Liver (tissue), 9 donors: ENCODE measurements around the gene NLGN3. TPM values are rescaled to one million over a fixed set of nuclear protein-coding genes. Genes with fewer than 3 reads are reported as not detected.

Experiments
- DNase-seq: peaks from one replicate; pipeline ENCODE4 v3.0.0-alpha.2; 2017; ENCODE audit warnings: low spot score
- H3K27ac ChIP-seq, 2 donors: one replicate each; pipeline ENCODE4 v1.7.0; 2013; ENCODE audit warnings: inconsistent platforms in 2 of 2, low read length in 2 of 2, control low read depth in 1 of 2, low read depth in 1 of 2, mild to moderate bottlenecking in 1 of 2
- H3K27me3 ChIP-seq, 4 donors: one replicate each; pipeline versions ENCODE4 v1.6.1 to v1.7.0; 2013; ENCODE audit warnings: low read length in 3 of 4, inconsistent platforms in 1 of 4, mild to moderate bottlenecking in 1 of 4, moderate library complexity in 1 of 4; ENCODE audit not compliant: control insufficient read depth in 4 of 4, insufficient read depth in 4 of 4
- H3K36me3 ChIP-seq, 4 donors: one replicate each; pipeline versions ENCODE4 v1.6.1 to v1.7.0; 2013; ENCODE audit warnings: low read length in 3 of 4, mild to moderate bottlenecking in 3 of 4, low read depth in 1 of 4, moderate library complexity in 1 of 4; ENCODE audit not compliant: control insufficient read depth in 4 of 4, insufficient read depth in 3 of 4
- H3K4me1 ChIP-seq, 4 donors: one replicate each; pipeline versions ENCODE4 v1.6.1 to v1.7.0; 2013; ENCODE audit warnings: low read length in 3 of 4, mild to moderate bottlenecking in 3 of 4, moderate library complexity in 1 of 4; ENCODE audit not compliant: control insufficient read depth in 4 of 4, insufficient read depth in 4 of 4
- H3K4me3 ChIP-seq, 3 donors: one replicate each; pipeline versions ENCODE4 v1.6.1 to v1.7.0; 2013; ENCODE audit warnings: low read length in 3 of 3, control low read depth in 1 of 3, low read depth in 1 of 3, mild to moderate bottlenecking in 1 of 3
- H3K9ac ChIP-seq, 2 donors: one replicate each; pipeline ENCODE4 v1.7.0; 2013; ENCODE audit warnings: low read length in 2 of 2, mild to moderate bottlenecking in 2 of 2, moderate library complexity in 2 of 2, control low read depth in 1 of 2, low read depth in 1 of 2
- H3K9me3 ChIP-seq, 4 donors: one replicate each; pipeline versions ENCODE4 v1.6.1 to v1.7.0; 2013; ENCODE audit warnings: low read length in 3 of 4; ENCODE audit not compliant: control insufficient read depth in 4 of 4
- ATF3 ChIP-seq: IDR thresholded peaks from 2 replicates; pipeline ENCODE4 v1.6.1; 2016; ENCODE audit warnings: antibody characterized with exemption
- CTCF ChIP-seq: fragments of 150-350 bp; IDR thresholded peaks from 2 replicates; pipeline ENCODE4 v1.5.1; 2017; ENCODE audit warnings: improper control_type of control experiment, low read depth, low read length; ENCODE audit not compliant: missing input control
- EGR1 ChIP-seq, 2 donors: IDR thresholded peaks; 2 replicates each; pipeline ENCODE4 v1.6.1; 2016 to 2018; ENCODE audit warnings: antibody characterized with exemption in 2 of 2, low read depth in 2 of 2
- FOXA1 ChIP-seq: IDR thresholded peaks from 2 replicates; pipeline ENCODE4 v1.6.1; 2016; ENCODE audit warnings: antibody characterized with exemption
- FOXA2 ChIP-seq: IDR thresholded peaks from 2 replicates; pipeline ENCODE4 v1.6.1; 2016; ENCODE audit warnings: antibody characterized with exemption
- GABPA ChIP-seq, 2 donors: IDR thresholded peaks in 1 of 2; conservative IDR thresholded peaks in 1 of 2; 2 replicates each; pipeline ENCODE4 v1.6.1; 2016; ENCODE audit warnings: antibody characterized with exemption in 2 of 2, mild to moderate bottlenecking in 1 of 2, moderate library complexity in 1 of 2
- HNF4A ChIP-seq, 2 donors: conservative IDR thresholded peaks; 2 replicates each; pipeline ENCODE4 v1.6.1; 2016; ENCODE audit warnings: antibody characterized with exemption in 2 of 2, mild to moderate bottlenecking in 2 of 2
- HNF4G ChIP-seq: IDR thresholded peaks from 2 replicates; pipeline ENCODE4 v1.6.1; 2016; ENCODE audit warnings: antibody characterized with exemption
- JUND ChIP-seq, 2 donors: IDR thresholded peaks; 2 replicates each; pipeline ENCODE4 v1.6.1; 2016; ENCODE audit warnings: antibody characterized with exemption in 2 of 2
- MAX ChIP-seq: IDR thresholded peaks from 2 replicates; pipeline ENCODE4 v1.6.1; 2016; ENCODE audit warnings: antibody characterized with exemption
- NR2F2 ChIP-seq: IDR thresholded peaks from 2 replicates; pipeline ENCODE4 v1.6.1; 2016; ENCODE audit warnings: antibody characterized with exemption
- RAD21 ChIP-seq, 2 donors: IDR thresholded peaks; 2 replicates each; pipeline ENCODE4 v1.6.1; 2016; ENCODE audit warnings: antibody characterized with exemption in 2 of 2, mild to moderate bottlenecking in 2 of 2
- RXRA ChIP-seq, 2 donors: IDR thresholded peaks; 2 replicates each; pipeline ENCODE4 v1.6.1; 2017 to 2018; ENCODE audit warnings: antibody characterized with exemption in 2 of 2, mild to moderate bottlenecking in 1 of 2
- SP1 ChIP-seq: IDR thresholded peaks from 2 replicates; pipeline ENCODE4 v1.6.1; 2018; ENCODE audit warnings: antibody characterized with exemption, mild to moderate bottlenecking
- TAF1 ChIP-seq: conservative IDR thresholded peaks from 2 replicates; pipeline ENCODE4 v1.6.1; 2016; ENCODE audit warnings: antibody characterized with exemption, mild to moderate bottlenecking
- YY1 ChIP-seq: IDR thresholded peaks from 2 replicates; pipeline ENCODE4 v1.6.1; 2016; ENCODE audit warnings: antibody characterized with exemption, mild to moderate bottlenecking
- WGBS: extraction: QIAGEN DNeasy Blood & Tissue Kit; methylation state at CpG from one replicate; pipeline ENCODE4 v1.1.7; 2013; 5-methylcytosine and 5-hydroxymethylcytosine counted together
- polyA plus RNA-seq, 2 donors: library from polyadenylated mRNA; stranded (reverse) in 1 of 2; unstranded in 1 of 2; fragments of 200-250 nt in 1 of 2; fragments of >200 nt in 1 of 2; fragmentation: Nextera tagmentation in 1 of 2; extraction: Ambion mirVana in 1 of 2; gene quantifications; one replicate each; pipeline versions ENCODE4 v1.2.1 to v1.2.3, GENCODE V29; 2013 to 2015
- total RNA-seq, 2 donors: library from RNA; depleted of rRNA; stranded (reverse); fragments of >200 nt; gene quantifications; one replicate each; pipeline ENCODE4 v1.2.3, GENCODE V29; 2014
- TF ChIP-seq, protein P1 (sequence below): IDR thresholded peaks from 2 replicates; pipeline ENCODE4 v1.6.1; 2016; ENCODE audit warnings: antibody characterized with exemption
- donor health status: healthy.
- donor health status: healthy.
- donor health status: healthy.
- donor health status: healthy.
- donor health status: healthy.

The NLGN3 gene
- total and polyA plus RNA-seq, 4 donors = 0.11 to 0.23 (median 0.15) TPM

DNA sequence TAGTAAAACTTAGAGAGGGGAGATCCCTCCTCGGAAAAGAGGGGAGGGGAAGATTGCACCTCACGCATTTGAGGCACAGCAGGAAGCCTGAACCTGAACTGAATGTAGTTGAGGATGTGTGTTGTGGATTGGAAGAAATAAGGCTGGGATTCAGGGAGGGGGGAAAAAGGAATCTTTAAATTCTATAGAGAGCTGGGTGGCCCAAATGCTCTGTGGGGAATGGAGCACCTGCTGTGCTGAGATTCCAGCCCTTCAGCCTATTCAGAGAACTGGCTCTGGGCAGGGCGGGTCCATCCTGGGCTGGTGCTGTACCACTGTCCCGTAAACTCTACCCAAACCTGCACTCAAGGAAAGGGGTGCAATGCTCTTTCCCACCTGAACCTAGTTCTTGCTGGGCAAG, 44.9 kb upstream of the NLGN3 start:
- WGBS = 97% methylated on average over 4 of the region's 4 CpGs

GRCh38 chrX:71100581-71101505, 43.8 kb upstream of the NLGN3 start:
- Histone ChIP-seq H3K36me3 (no peaks in the 10 kb centered on the region), H3K9me3 (no peaks in the 10 kb centered on the region), H3K4me1 (peaks cover 2 to 12% (median 6%) of the 10 kb centered on the region in 4 donors), H3K4me3 (no peak overlapping the region), H3K9ac (no peak overlapping the region), H3K27me3 (no peaks in the 10 kb centered on the region), H3K27ac (no peak overlapping the region)
- WGBS = 92% methylated on average over 31 of the region's 31 CpGs
- DNase-seq = no peak
- no peak for TF ChIP-seq FOXA2
- no peak for TF ChIP-seq NR2F2
- no peak for TF ChIP-seq HNF4A (conservative IDR thresholded peaks at IDR 0.05)
- no peak for TF ChIP-seq FOXA1
- no peak for TF ChIP-seq RXRA (IDR thresholded peaks at IDR 0.05)
- TF ChIP-seq TAF1 = no peak
- TF ChIP-seq, protein P1, sequence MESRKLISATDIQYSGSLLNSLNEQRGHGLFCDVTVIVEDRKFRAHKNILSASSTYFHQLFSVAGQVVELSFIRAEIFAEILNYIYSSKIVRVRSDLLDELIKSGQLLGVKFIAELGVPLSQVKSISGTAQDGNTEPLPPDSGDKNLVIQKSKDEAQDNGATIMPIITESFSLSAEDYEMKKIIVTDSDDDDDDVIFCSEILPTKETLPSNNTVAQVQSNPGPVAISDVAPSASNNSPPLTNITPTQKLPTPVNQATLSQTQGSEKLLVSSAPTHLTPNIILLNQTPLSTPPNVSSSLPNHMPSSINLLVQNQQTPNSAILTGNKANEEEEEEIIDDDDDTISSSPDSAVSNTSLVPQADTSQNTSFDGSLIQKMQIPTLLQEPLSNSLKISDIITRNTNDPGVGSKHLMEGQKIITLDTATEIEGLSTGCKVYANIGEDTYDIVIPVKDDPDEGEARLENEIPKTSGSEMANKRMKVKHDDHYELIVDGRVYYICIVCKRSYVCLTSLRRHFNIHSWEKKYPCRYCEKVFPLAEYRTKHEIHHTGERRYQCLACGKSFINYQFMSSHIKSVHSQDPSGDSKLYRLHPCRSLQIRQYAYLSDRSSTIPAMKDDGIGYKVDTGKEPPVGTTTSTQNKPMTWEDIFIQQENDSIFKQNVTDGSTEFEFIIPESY = no peak
- no peak for TF ChIP-seq YY1
- no peak for TF ChIP-seq HNF4G
- no peak for TF ChIP-seq EGR1 (IDR thresholded peaks at IDR 0.05; ENCODE audit: low read depth in 2 of 2)
- TF ChIP-seq MAX = no peak
- TF ChIP-seq RAD21 (IDR thresholded peaks at IDR 0.05) = no peak

More for the DNA sequence above, 44.9 kb upstream of the NLGN3 start:
- no peak for DNase-seq
- Histone ChIP-seq H3K9me3 (no peaks in the 10 kb centered on the region), H3K27me3 (no peaks in the 10 kb centered on the region), H3K27ac (no peak overlapping the region), H3K4me1 (peaks cover 4 to 16% (median 10%) of the 10 kb centered on the region in 4 donors), H3K36me3 (no peaks in the 10 kb centered on the region), H3K4me3 (no peak overlapping the region), H3K9ac (no peak overlapping the region)
- TF ChIP-seq CTCF = no peak
- no peak for TF ChIP-seq NR2F2
- no peak for TF ChIP-seq RAD21 (IDR thresholded peaks at IDR 0.05)
- TF ChIP-seq JUND (IDR thresholded peaks at IDR 0.05) = no peak
- TF ChIP-seq RXRA (IDR thresholded peaks at IDR 0.05) = no peak
- TF ChIP-seq GABPA (IDR thresholded peaks at IDR 0.05 in 1 of 2, conservative IDR thresholded peaks at IDR 0.05 in 1 of 2) = no peak
- no peak for TF ChIP-seq HNF4A (conservative IDR thresholded peaks at IDR 0.05)
- TF ChIP-seq FOXA1 = no peak
- no peak for TF ChIP-seq ATF3
- no peak for TF ChIP-seq SP1
- no peak for TF ChIP-seq MAX
- no peak for TF ChIP-seq EGR1 (IDR thresholded peaks at IDR 0.05; ENCODE audit: low read depth in 2 of 2)
- no peak for TF ChIP-seq HNF4G
- TF ChIP-seq TAF1 = no peak
- no peak for TF ChIP-seq FOXA2
- TF ChIP-seq, protein P1 = no peak
- no peak for TF ChIP-seq YY1
